Neuronal stem cell (in vitro differentiated cells): ENCODE measurements around the gene LRP1.
A peak's percentile ranks its signal among the peaks of the same experiment; 100 is the strongest.
"Not testable (repeated sequence)": the region's sequence is repeated elsewhere in the genome, so short reads cannot be mapped to it uniquely, and the experiment has no call there.

Experiments
- DNase-seq: peaks from one replicate; pipeline ENCODE4 v3.0.0-alpha.2; 2013; ENCODE audit warnings: low spot score
- H2AFZ ChIP-seq: one replicate; pipeline ENCODE4 v1.6.1; 2013; ENCODE audit warnings: mild to moderate bottlenecking, low read length, inconsistent platforms
- H2AK5ac ChIP-seq: 2 replicates; pipeline ENCODE4 v1.6.1; 2013; ENCODE audit warnings: low read depth, mild to moderate bottlenecking, inconsistent platforms, low read length, moderate library complexity, mixed read lengths
- H2BK120ac ChIP-seq: 2 replicates; pipeline ENCODE4 v1.6.1; 2013; ENCODE audit warnings: low read depth, mild to moderate bottlenecking, inconsistent platforms, low read length, moderate library complexity, mixed read lengths
- H2BK12ac ChIP-seq: one replicate; pipeline ENCODE4 v1.6.1; 2013; ENCODE audit warnings: low read length, inconsistent platforms
- H2BK15ac ChIP-seq: 2 replicates; pipeline ENCODE4 v1.6.1; 2013; ENCODE audit warnings: mild to moderate bottlenecking, low read length, inconsistent platforms, mixed read lengths
- H2BK5ac ChIP-seq: one replicate; pipeline ENCODE4 v1.6.1; 2013; ENCODE audit warnings: inconsistent platforms, mild to moderate bottlenecking, low read length, moderate library complexity
- H3K14ac ChIP-seq: one replicate; pipeline ENCODE4 v1.6.1; 2013; ENCODE audit warnings: low read length, inconsistent platforms
- H3K18ac ChIP-seq: 2 replicates; pipeline ENCODE4 v1.6.1; 2013; ENCODE audit warnings: low read length, inconsistent platforms
- H3K23ac ChIP-seq: 2 replicates; pipeline ENCODE4 v1.6.1; 2013; ENCODE audit warnings: low read depth, mild to moderate bottlenecking, mixed read lengths, low read length, inconsistent platforms; ENCODE audit not compliant: poor library complexity
- H3K27ac ChIP-seq: replicated peaks from 3 replicates; pipeline ENCODE4 v1.5.1; 2013; ENCODE audit warnings: low read length, inconsistent platforms
- H3K27me3 ChIP-seq, 3 experiments: 2 replicates each; pipeline ENCODE4 v1.6.1; 2013; ENCODE audit warnings: low read length in 3 of 3, mild to moderate bottlenecking in 2 of 3, inconsistent platforms in 1 of 3, low read depth in 1 of 3, mixed read lengths in 1 of 3, moderate library complexity in 1 of 3; ENCODE audit not compliant: control insufficient read depth in 3 of 3, insufficient read depth in 3 of 3
- H3K36me3 ChIP-seq, 2 donors: replicated peaks in 1 of 2; 2 replicates each; pipeline ENCODE4 v1.6.1; 2013; ENCODE audit warnings: low read length in 2 of 2; ENCODE audit not compliant: control insufficient read depth in 2 of 2, insufficient read depth in 2 of 2
- H3K4ac ChIP-seq: 2 replicates; pipeline ENCODE4 v1.6.1; 2013; ENCODE audit warnings: inconsistent platforms, mild to moderate bottlenecking, low read length, moderate library complexity
- H3K4me1 ChIP-seq, 2 donors: 1 replicate in 1 of 2; 2 replicates in 1 of 2; pipeline ENCODE4 v1.6.1; 2013; ENCODE audit warnings: low read length in 2 of 2, low read depth in 1 of 2; ENCODE audit not compliant: control insufficient read depth in 2 of 2, insufficient read depth in 1 of 2
- H3K4me2 ChIP-seq: one replicate; pipeline ENCODE4 v1.6.1; 2013; ENCODE audit warnings: mild to moderate bottlenecking, low read length, inconsistent platforms; ENCODE audit not compliant: insufficient read depth, poor library complexity, severe bottlenecking
- H3K4me3 ChIP-seq, 2 donors: 2 replicates each; pipeline ENCODE4 v1.5.1; 2013; ENCODE audit warnings: low read length in 2 of 2, mild to moderate bottlenecking in 2 of 2, inconsistent platforms in 1 of 2, moderate library complexity in 1 of 2
- H3K79me1 ChIP-seq: one replicate; pipeline ENCODE4 v1.6.1; 2013; ENCODE audit warnings: low read depth, mild to moderate bottlenecking, inconsistent platforms, low read length, moderate library complexity
- H3K9ac ChIP-seq: one replicate; pipeline ENCODE4 v1.6.1; 2013; ENCODE audit warnings: mild to moderate bottlenecking, low read depth, low read length, inconsistent platforms; ENCODE audit not compliant: poor library complexity
- H3K9me3 ChIP-seq, 2 donors: replicated peaks in 1 of 2; 2 replicates each; pipeline versions ENCODE3 to v1.6.1; 2013; ENCODE audit warnings: low read length in 2 of 2, mild to moderate bottlenecking in 2 of 2, inconsistent platforms in 1 of 2, low read depth in 1 of 2, mixed read lengths in 1 of 2, moderate library complexity in 1 of 2; ENCODE audit not compliant: control insufficient read depth in 2 of 2, insufficient read depth in 1 of 2
- H4K8ac ChIP-seq: one replicate; pipeline ENCODE4 v1.6.1; 2013; ENCODE audit warnings: low read depth, mild to moderate bottlenecking, inconsistent platforms, low read length, moderate library complexity
- H4K91ac ChIP-seq: one replicate; pipeline ENCODE4 v1.6.1; 2013; ENCODE audit warnings: low read length, low read depth, mild to moderate bottlenecking, inconsistent platforms; ENCODE audit not compliant: poor library complexity
- WGBS, 2 donors: extraction: QIAGEN DNeasy Blood & Tissue Kit; methylation state at CpG; one replicate each; pipeline ENCODE4 v1.1.7; 2013; ENCODE audit warnings: missing lambda C conversion rate in 2 of 2, mixed read lengths in 1 of 2; ENCODE audit not compliant: insufficient read length in 2 of 2, insufficient replicate concordance in 1 of 2; ENCODE audit errors: extremely low coverage in 2 of 2; 5-methylcytosine and 5-hydroxymethylcytosine counted together

LRP1 gene

GRCh38 chr12:57118711-57119271, 9.5 kb upstream of the LRP1 start:
- no peaks in the 10 kb centered on the region for H3K79me1 ChIP-seq
- H3K18ac ChIP-seq: no peak overlapping the region
- peaks cover under 1 to 2% of the 10 kb centered on the region in 2 donors for H3K9me3 ChIP-seq
- no peak overlapping the region for H2BK5ac ChIP-seq
- no peak overlapping the region for H3K4ac ChIP-seq
- H3K4me1 ChIP-seq: peaks cover 0 to 2% of the 10 kb centered on the region in 2 donors
- H3K36me3 ChIP-seq: no peaks in the 10 kb centered on the region
- H3K4me3 ChIP-seq: no peak overlapping the region
- H3K23ac ChIP-seq: no peak overlapping the region
- H2AK5ac ChIP-seq: no peak overlapping the region
- no peak overlapping the region for H4K8ac ChIP-seq
- no peak overlapping the region for H2BK15ac ChIP-seq
- no peak overlapping the region for H3K27ac ChIP-seq
- H2AFZ ChIP-seq: peak overlapping the region; percentile 24
- no CpG with 5 or more reads among the region's 1 CpG for WGBS, 2 donors
- DNase-seq: no peak
- peak overlapping the region; percentile 1 for H4K91ac ChIP-seq
- H2BK12ac ChIP-seq: no peak overlapping the region
- no peaks in the 10 kb centered on the region for H3K27me3 ChIP-seq
- no peak overlapping the region for H2BK120ac ChIP-seq
- H3K14ac ChIP-seq: no peak overlapping the region
- H3K9ac ChIP-seq: no peak overlapping the region
- no peak overlapping the region for H3K4me2 ChIP-seq

GRCh38 chr12:57119294-57120085, 8.8 kb upstream of the LRP1 start:
- H2BK15ac ChIP-seq: no peak overlapping the region
- H2BK5ac ChIP-seq: no peak overlapping the region
- no peak overlapping the region for H2BK12ac ChIP-seq
- no peak overlapping the region for H2BK120ac ChIP-seq
- no peak overlapping the region for H3K4me2 ChIP-seq
- no peak overlapping the region for H3K9ac ChIP-seq
- no peak overlapping the region for H3K4me3 ChIP-seq
- no peak overlapping the region for H3K23ac ChIP-seq
- no CpG with 5 or more reads among the region's 5 CpGs for WGBS, 2 donors
- H3K27me3 ChIP-seq: no peaks in the 10 kb centered on the region
- H3K14ac ChIP-seq: no peak overlapping the region
- peak overlapping the region; percentile 24 for H2AFZ ChIP-seq
- no peak overlapping the region for H3K4ac ChIP-seq
- no peak overlapping the region for H4K8ac ChIP-seq
- DNase-seq: no peak
- no peaks in the 10 kb centered on the region for H3K79me1 ChIP-seq
- H3K36me3 ChIP-seq: no peaks in the 10 kb centered on the region
- peaks cover 0 to 2% of the 10 kb centered on the region in 2 donors for H3K4me1 ChIP-seq
- H2AK5ac ChIP-seq: no peak overlapping the region
- peaks cover 2% of the 10 kb centered on the region in 2 donors for H3K9me3 ChIP-seq
- H3K18ac ChIP-seq: no peak overlapping the region
- H3K27ac ChIP-seq: no peak overlapping the region
- H4K91ac ChIP-seq: no peak overlapping the region

GRCh38 chr12:57120718-57121117, 7.6 kb upstream of the LRP1 start:
- not testable (repeated sequence) for DNase-seq, H4K91ac ChIP-seq, H3K4me2 ChIP-seq, H3K36me3 ChIP-seq, H3K79me1 ChIP-seq, H3K27me3 ChIP-seq, H2BK120ac ChIP-seq, H2AK5ac ChIP-seq, H2BK12ac ChIP-seq, H2BK15ac ChIP-seq, H3K9ac ChIP-seq, H2BK5ac ChIP-seq, H3K4me1 ChIP-seq, H3K27ac ChIP-seq, H4K8ac ChIP-seq, H3K4ac ChIP-seq, H2AFZ ChIP-seq, H3K4me3 ChIP-seq, H3K14ac ChIP-seq, H3K9me3 ChIP-seq, H3K23ac ChIP-seq, H3K18ac ChIP-seq
- WGBS, 2 donors: no CpG with 5 or more reads among the region's 11 CpGs

DNA sequence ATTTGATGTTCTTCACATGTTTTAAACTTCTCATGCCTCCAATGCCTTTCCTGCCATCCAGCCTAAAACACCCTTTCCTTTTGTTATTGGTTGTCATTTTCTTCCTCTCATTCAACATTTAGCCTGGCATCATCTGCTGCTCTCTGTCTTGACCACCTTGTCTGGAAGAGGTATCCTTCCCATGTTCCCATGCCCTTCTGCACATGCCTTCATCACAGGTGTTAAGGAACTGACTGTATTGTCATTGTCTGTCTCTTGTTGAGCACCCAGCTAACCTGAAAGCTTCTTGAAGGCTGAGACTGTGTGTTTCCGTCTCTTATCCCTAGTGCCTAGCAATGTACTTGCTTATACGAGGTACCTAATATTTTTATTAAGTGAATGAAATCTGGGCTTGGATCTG, 4.5 kb upstream of the LRP1 start:
- Histone ChIP-seq H3K18ac (no peak overlapping the region), H3K36me3 (no peaks in the 10 kb centered on the region), H2AFZ (no peak overlapping the region), H3K27me3 (no peaks in the 10 kb centered on the region), H3K4ac (no peak overlapping the region), H3K79me1 (no peaks in the 10 kb centered on the region), H2AK5ac (no peak overlapping the region), H2BK120ac (no peak overlapping the region), H4K91ac (no peak overlapping the region), H3K14ac (no peak overlapping the region), H3K4me2 (no peak overlapping the region), H3K9ac (no peak overlapping the region), H3K23ac (no peak overlapping the region), H2BK15ac (no peak overlapping the region), H3K4me1 (peaks cover 6 to 9% of the 10 kb centered on the region in 2 donors), H4K8ac (no peak overlapping the region), H3K27ac (no peak overlapping the region), H3K4me3 (no peak overlapping the region), H2BK12ac (no peak overlapping the region), H2BK5ac (no peak overlapping the region), H3K9me3 (peaks cover 2% of the 10 kb centered on the region in 2 donors)
- no peak for DNase-seq
- no CpG with 5 or more reads among the region's 2 CpGs for WGBS, 2 donors
